ENCODE data around the gene KRT25.

- TF ChIP-seq ATF3 (IDR thresholded peaks at IDR 0.05; ENCODE audit: insufficient read depth, low read depth, low read length) (no peak), CTCF (IDR thresholded peaks at IDR 0.05; ENCODE audit: control extremely low read depth in 1 of 3, insufficient read depth in 1 of 3, low read depth in 1 of 3, low read length in 3 of 3) (no peak), GABPA (IDR thresholded peaks at IDR 0.05; ENCODE audit: borderline replicate concordance, insufficient read depth, low read length) (no peak), POU5F1 (IDR thresholded peaks at IDR 0.05; ENCODE audit: low read depth, low read length) (no peak), POLR2A (IDR thresholded peaks at IDR 0.05; ENCODE audit: control extremely low read depth in 1 of 2, low read depth in 2 of 2, low read length in 2 of 2) (no peak), POLR2AphosphoS5 (IDR thresholded peaks at IDR 0.05; ENCODE audit: low read depth, low read length) (no peak), CEBPB (IDR thresholded peaks at IDR 0.05; ENCODE audit: low read depth, low read length) (no peak), EZH2 (IDR thresholded peaks at IDR 0.05; ENCODE audit: low read depth, low read length, severe bottlenecking) (no peak), TAF1 (IDR thresholded peaks at IDR 0.05; ENCODE audit: low read depth, low read length) (no peak), SIN3A (conservative IDR thresholded peaks at IDR 0.05 in 1 of 2, IDR thresholded peaks at IDR 0.05 in 1 of 2; ENCODE audit: low read depth in 1 of 2, low read length in 2 of 2) (no peak)
Observed at GRCh38 chr17:40777459-40777858, 22.3 kb upstream of the KRT25 start.
